GM21390 (cell line): Measurements from ENCODE around the gene AGRN.

Experiments used
- ATAC-seq: cut with Tn5 transposase; IDR thresholded peaks from one replicate; pipeline ENCODE4 v1.9.1; 2021; ENCODE audit not compliant: unreplicated experiment

Gene AGRN

DNA sequence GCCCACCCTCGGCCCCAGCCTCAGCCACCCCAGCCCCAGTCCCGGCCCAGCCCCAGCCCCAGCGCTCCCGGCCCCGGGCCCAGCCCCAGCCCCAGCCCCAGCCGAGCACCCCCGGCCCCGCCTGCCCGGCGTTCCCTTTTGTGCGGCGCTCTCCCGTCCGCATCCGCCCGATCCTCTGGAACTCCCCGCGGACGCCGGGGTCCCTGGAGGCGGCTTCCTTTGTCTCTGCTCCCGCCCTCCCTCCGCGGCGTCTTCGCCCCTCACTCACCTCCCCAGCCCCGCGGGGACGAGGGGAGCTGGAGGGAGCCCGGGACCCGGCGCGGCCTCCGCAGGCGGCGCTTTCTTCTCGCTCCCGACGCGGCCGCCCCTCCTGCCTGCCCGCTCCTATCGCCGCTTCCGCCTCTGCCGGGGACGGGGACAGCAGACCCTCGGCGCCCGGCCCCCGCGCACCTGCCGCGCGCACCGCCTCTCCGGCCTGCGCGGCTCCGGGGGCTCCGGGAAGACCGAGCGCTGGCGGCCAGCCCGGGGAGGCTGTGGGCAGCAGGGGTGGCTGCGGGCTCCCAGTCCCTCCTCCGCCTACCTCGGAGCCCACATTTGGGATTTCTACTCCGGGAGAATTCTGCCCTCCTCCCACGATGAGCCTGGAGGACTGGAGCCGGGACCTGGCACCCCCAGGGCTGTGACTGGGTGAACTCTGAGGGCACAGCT, 14.0 kb downstream of the AGRN start:
- ATAC-seq: no peak

DNA sequence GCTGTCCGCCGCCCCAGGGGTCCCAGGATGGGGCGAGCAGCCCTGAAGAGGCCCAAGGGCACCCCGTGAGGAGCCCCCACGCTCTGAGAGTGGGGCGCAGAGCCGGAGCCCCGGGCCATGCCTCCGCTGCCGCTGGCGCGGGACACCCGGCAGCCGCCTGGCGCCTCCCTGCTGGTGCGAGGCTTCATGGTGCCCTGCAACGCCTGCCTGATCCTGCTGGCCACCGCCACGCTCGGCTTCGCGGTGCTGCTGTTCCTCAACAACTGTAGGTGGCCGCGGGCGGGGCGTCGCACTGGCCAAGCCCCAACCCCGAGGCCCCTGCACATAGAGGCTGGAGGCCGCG, 14.5 kb downstream of the AGRN start:
- ATAC-seq: no peak

DNA sequence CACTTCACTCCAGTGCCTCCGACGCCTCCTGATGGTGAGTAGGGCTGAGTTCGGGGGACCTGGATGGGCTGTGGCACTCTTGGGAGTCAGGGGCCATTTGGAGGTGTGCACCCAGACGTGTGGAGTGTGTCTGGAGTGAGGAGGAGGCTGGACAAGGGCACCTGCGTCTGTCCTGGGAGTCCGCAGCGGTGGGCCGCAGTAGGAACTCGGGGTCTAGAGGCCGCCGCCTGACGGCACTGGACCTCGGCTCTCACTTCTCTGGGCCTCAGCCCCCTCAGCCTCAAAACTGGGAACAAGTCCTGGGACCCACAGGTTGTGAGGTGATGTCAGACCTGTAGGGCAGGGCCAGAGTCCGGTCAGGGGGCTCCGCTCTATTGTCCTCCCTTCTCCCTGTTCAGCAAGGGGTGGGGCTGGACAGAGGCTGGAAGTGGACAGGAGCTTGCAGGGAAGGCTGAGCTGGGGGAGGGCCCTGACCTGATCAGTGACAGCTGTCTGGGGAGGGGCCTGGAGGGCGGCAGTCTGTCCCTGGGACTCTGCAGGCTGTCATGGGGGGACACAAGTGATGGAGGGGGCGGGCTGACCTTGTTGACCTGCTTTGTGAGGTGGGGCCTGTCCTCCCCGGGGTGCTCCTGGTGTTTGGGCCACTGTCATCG, 15.5 kb downstream of the AGRN start:
- ATAC-seq: no peak

DNA sequence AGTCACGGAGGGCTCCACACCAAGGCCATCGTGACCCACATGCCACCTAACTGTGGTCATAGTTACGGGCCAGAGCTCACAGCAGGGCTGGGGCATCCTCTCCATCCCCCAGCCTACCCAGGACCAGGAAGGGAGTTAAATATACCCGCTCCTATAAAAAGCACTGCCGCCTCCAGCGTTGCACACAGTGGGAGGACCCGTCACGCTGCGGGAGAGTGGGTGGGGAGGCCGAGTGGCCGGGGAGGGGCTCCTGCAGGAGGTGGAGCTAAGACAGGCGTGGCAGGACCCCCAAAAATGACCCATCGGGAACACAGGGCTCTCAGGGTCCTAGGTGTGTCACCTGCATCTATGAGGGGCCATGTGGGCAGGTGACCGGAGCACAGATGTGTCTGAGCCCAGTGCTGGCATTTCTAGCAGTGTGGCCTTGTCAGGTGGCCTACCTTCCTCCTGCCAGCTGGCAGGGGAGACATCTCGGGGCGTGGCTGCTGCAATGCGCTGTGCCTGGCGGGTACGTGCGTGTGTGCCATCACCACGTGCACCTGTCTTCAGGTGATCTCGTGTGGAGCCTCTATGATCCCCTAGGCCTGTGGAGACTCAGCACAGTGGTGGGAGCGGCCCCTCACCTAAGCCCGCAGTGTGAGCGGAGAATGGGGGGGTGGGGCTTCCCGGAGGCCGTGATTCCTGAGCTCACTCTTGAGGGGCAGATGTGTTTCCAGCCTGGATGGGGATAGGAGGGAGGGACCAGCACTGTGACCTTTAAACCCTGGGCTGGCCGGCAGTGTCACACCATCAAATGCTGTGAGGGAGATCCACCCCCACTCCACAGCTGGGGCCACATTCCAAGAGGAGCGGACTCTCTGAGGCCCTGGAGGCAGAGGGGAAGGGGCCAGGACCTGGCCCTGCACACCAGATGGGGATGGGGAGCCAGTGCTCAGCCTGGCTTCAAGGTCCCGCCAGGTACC, 17.7 kb downstream of the AGRN start:
- no peak for ATAC-seq

DNA sequence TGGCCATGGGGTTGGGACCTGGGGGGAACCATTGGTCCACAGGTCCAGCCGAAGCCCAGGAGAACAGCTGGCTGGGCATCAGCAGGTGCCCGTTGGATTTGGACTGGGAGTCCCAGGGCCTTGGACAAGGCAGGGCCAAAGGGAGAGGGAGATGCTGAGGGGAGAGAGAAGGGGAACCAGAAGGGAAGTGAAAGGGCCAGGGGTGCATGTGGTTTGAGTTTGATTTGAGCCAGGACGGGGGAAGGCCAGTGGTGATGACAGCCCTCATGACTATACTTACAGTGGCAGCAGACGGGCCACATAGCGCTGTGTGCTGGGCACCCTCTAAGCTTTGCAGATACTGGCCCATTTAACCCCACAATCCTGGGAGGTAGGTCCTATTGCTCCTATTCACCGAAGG, 18.8 kb downstream of the AGRN start:
- no peak for ATAC-seq

DNA sequence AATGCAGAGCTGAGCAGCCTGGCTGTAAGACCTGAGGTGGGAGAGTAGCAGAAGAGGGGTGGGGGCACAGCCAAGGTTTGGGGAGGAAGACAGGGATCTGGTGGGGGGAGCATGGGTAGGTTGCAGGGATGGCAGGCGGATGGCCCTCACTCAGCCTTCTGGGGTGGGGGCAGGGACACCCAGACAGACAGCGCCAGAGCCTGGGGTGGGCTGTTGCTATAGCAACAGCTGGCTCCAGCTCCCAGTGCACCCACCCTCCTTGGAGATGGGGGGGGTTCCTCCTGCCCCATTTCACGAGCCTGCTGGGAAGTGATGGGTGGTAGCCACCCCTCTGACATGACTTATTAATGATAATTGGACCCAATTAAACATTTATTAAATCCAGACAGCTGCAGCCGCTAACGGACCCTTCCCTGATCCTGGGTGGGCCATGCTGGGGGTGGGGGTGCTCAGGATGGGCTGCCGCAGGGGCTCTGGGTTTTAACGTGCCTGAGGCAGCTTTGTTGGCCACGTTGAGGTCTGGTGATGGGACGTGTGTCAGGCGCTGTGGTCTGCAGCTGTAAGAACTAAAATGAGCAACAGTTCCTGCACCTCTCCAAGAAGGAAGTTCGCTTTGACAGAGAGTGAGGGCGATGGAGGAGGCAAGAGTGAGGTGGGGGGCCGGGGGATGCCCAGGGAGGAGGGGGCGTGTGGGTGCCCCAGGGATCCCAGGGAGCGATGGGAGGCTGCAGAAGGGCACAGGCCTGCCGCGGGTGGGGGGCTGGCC, 19.4 kb downstream of the AGRN start:
- ATAC-seq: no peak

DNA sequence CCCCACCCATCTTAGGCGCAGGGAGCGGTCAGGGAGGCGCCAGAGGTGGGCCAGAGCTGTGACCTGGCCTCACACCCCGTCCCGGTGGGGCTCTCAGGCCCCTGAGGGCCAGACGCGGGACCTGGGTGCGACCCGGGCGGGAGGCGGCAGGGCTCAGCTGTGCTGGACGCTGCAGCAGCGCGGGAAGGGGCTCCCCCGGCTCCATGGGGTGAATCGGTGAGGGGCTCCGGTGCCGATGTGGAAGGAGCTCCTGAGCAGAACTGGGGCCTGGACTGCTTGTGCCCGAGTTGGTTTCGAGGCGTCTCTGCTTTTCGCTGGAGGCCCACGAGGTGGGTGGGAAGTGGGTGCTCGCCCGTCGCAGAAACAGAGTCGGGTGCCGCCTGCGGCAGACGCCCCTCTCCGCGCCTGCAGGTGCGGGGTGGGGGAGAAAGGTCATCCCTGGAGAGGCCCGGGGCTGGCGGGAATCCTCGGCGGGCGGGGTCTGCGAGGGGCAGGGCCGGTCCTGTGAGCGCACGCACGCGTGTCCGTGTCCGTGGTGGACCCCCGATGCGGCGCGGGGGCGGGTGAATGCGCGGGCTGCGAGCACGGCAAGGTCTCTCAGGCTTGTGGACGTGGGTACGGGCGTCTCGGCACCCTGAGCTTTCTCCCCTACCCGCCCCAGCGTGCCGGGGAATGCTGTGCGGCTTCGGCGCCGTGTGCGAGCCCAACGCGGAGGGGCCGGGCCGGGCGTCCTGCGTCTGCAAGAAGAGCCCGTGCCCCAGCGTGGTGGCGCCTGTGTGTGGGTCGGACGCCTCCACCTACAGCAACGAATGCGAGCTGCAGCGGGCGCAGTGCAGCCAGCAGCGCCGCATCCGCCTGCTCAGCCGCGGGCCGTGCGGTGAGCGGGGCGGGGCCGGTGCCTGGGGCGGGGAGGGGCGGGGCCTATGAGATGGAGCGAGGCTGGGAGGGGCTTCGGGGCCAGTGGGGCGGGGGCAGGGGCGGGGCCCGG, 20.4 kb downstream of the AGRN start:
- ATAC-seq: no peak

DNA sequence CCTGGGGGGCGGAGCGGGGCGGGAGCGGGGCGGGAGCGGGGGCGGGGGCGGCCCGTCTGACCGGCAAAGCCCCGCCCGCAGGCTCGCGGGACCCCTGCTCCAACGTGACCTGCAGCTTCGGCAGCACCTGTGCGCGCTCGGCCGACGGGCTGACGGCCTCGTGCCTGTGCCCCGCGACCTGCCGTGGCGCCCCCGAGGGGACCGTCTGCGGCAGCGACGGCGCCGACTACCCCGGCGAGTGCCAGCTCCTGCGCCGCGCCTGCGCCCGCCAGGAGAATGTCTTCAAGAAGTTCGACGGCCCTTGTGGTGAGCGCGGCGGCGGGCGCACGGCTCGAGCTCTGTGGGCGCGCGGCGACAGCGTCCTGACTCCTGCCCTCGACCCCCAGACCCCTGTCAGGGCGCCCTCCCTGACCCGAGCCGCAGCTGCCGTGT, 21.2 kb downstream of the AGRN start:
- no peak for ATAC-seq

DNA sequence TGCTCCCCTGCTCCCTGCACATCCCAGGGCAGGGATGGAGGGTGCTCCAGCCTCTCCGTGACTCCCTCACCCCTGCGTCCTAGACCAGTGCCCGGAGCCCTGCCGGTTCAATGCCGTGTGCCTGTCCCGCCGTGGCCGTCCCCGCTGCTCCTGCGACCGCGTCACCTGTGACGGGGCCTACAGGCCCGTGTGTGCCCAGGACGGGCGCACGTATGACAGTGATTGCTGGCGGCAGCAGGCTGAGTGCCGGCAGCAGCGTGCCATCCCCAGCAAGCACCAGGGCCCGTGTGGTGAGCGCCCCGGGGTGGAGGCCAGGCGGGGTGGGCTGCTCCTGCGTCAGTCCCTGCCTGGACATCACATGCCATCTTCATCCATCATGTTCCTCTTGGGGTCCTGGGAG, 22.0 kb downstream of the AGRN start:
- ATAC-seq: no peak

DNA sequence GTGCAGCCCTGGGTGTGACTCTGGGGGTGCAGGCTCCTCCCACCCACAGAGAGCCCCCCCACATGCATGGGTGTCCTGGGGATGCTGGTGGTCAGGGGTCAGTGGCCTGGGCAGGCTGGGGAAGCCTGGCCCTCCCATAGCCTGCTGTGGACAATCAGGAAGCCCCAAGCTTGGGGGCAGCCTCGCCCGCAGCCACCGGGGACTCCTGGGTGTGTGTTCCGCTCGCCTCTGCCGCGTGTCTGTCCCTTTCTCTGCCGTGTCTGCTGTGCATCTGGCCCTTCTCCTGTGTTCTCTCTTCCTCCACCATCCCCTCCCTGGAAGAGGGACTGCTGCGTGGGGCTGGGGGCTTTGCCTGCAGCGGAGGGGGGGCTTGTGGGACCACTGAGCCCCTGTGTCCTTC, 22.9 kb downstream of the AGRN start:
- no peak for ATAC-seq

DNA sequence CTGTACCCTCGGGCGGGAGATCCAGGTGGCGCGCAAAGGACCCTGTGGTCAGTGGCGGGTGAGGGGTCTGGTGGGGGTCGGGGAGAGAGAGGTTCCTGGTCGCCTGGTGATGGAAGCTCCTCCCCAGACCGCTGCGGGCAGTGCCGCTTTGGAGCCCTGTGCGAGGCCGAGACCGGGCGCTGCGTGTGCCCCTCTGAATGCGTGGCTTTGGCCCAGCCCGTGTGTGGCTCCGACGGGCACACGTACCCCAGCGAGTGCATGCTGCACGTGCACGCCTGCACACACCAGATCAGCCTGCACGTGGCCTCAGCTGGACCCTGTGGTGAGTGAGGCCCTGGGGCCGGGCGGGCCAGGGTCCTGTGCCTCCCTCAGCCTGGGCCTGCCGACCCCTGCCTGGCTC, 23.5 kb downstream of the AGRN start:
- no peak for ATAC-seq

DNA sequence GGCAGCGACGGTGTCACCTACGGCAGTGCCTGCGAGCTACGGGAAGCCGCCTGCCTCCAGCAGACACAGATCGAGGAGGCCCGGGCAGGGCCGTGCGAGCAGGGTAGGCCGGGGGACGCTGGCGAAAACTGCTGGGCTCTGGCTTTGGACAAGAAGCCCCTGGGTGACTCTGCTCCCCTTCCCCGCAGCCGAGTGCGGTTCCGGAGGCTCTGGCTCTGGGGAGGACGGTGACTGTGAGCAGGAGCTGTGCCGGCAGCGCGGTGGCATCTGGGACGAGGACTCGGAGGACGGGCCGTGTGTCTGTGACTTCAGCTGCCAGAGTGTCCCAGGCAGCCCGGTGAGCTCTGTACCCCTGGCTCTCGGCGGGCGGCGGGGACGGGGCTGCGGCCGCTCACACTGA, 24.0 kb downstream of the AGRN start:
- ATAC-seq: no peak

DNA sequence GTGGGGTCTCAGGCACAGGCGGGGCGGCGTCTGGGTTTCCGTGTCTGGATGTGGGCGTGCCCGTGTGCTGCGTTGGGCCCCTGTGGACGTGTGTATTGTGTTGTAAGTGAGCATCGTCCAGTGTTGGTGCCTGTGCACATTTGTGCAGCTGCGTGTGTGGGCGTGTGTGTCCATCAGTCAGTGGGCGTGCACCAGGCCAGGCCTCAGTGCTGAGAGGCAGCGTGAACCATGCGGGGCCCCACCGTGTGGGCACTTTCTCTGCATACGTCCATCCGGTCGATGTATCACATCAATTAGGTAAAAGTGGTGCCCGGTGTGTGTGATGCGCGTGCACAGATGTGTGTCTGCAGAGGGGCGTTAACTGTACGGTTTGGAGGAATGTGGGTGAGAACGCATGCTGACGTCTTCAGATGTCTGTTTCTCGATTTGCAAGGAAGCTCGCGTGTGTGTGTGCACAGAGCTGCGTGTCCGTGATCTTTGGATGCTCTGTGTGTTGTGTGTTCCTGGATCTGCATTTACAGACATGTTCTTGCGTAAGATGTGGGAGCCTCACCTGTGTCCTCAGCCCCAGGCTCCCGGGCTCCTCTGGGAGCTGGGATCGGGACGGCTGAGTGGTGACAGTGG, 24.6 kb downstream of the AGRN start:
- ATAC-seq: no peak

DNA sequence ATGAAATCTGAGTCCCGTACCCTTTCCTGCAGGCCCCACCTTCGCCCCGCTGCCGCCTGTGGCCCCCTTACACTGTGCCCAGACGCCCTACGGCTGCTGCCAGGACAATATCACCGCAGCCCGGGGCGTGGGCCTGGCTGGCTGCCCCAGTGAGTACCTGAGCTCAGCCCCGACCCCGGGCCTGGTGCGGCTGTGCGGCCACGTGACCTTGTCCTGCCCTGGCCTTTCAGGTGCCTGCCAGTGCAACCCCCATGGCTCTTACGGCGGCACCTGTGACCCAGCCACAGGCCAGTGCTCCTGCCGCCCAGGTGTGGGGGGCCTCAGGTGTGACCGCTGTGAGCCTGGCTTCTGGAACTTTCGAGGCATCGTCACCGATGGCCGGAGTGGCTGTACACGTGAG, 25.2 kb downstream of the AGRN start:
- no peak for ATAC-seq

DNA sequence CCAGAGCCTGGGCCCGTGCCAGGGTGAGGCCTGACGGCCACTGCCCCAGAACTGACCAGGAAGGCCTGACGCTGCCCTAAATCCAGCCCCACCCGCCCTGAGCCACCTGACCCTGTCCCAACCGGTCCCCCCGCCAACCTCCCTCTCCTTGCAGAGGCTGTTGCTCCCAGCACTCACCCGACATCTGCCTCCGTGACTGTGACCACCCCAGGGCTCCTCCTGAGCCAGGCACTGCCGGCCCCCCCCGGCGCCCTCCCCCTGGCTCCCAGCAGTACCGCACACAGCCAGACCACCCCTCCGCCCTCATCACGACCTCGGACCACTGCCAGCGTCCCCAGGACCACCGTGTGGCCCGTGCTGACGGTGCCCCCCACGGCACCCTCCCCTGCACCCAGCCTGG, 26.3 kb downstream of the AGRN start:
- ATAC-seq: no peak

DNA sequence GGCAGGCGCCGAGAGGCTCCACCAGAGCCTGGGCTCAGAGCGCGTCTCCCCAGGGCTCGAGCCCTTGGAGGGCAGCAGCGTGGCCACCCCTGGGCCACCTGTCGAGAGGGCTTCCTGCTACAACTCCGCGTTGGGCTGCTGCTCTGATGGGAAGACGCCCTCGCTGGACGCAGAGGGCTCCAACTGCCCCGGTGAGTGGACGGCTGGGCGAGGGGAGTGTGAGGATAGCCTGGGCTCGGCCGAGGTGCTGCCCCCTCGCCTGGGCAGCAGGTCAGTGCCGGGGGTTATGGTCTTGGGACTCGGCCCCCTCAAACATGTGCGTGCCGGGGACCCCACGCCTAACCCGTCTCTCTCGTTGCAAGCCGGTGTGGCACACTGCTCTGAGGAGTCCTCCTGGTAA, 26.8 kb downstream of the AGRN start:
- no peak for ATAC-seq

DNA sequence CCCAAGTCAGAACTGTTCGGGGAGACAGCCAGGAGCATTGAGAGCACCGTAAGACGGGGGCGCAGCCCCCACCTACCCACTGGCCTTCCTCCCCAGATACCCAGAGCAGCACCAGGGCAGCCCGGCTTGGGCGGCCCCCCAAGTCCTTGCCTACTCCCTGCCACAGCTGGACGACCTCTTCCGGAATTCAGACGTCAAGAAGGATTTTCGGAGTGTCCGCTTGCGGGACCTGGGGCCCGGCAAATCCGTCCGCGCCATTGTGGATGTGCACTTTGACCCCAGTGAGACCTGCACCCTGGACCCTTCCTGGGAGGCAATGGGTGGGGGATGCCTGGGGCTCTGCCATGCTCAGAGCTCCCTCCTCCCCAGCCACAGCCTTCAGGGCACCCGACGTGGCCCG, 27.5 kb downstream of the AGRN start:
- ATAC-seq: no peak

DNA sequence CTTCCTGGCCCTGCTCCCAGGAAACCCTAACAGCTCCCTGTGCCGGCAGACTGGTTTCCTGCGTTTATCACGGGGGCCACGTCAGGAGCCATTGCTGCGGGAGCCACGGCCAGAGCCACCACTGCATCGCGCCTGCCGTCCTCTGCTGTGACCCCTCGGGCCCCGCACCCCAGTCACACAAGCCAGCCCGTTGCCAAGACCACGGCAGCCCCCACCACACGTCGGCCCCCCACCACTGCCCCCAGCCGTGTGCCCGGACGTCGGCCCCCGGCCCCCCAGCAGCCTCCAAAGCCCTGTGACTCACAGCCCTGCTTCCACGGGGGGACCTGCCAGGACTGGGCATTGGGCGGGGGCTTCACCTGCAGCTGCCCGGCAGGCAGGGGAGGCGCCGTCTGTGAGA, 28.0 kb downstream of the AGRN start:
- ATAC-seq: no peak

DNA sequence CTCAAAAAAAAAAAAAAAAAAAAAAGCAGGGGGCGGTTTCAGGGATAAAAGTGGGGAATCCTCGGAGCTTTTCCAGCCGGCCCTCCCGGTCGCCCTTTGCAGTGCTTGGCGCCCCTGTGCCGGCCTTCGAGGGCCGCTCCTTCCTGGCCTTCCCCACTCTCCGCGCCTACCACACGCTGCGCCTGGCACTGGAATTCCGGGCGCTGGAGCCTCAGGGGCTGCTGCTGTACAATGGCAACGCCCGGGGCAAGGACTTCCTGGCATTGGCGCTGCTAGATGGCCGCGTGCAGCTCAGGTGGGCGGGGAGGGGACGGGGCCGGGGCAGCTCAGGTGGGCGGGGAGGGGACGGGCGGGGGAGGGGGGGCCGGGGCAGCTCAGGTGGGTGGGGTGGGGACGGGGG, 28.8 kb downstream of the AGRN start:
- no peak for ATAC-seq
